Measurements from ENCODE around the gene ABCD3.

DNA sequence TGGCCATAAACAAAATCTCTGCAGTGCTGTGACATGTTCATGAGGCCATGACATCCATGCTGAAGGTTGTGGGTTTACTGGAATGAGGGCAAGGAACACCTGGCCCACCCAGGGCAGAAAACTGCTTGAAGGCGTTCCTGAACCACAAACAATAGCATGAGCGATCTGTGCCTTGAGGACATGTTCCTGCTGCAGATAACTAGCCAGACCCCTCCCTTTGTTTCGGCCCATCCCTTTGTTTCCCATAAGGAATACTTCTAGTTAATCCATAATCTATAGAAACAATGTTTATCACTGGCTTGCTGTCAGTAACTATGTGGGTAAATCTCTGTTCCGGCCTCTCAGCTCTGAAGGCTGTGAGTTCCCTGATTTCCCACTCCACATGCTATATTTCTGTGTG is 28.9 kb upstream of the ABCD3 start:
- TF ChIP-seq EZH2 (IDR thresholded peaks at IDR 0.05; ENCODE audit: insufficient read depth, low read length) = no peak
- TF ChIP-seq, protein P1, sequence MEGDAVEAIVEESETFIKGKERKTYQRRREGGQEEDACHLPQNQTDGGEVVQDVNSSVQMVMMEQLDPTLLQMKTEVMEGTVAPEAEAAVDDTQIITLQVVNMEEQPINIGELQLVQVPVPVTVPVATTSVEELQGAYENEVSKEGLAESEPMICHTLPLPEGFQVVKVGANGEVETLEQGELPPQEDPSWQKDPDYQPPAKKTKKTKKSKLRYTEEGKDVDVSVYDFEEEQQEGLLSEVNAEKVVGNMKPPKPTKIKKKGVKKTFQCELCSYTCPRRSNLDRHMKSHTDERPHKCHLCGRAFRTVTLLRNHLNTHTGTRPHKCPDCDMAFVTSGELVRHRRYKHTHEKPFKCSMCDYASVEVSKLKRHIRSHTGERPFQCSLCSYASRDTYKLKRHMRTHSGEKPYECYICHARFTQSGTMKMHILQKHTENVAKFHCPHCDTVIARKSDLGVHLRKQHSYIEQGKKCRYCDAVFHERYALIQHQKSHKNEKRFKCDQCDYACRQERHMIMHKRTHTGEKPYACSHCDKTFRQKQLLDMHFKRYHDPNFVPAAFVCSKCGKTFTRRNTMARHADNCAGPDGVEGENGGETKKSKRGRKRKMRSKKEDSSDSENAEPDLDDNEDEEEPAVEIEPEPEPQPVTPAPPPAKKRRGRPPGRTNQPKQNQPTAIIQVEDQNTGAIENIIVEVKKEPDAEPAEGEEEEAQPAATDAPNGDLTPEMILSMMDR (IDR thresholded peaks at IDR 0.05; ENCODE audit: insufficient read depth, low read depth, low read length) = no peak

All from astrocyte (in vitro differentiated cells and primary cell).